H7 (cell line): ENCODE measurements around the gene KCNQ4. TPM values are rescaled to one million over a fixed set of nuclear protein-coding genes. Genes with fewer than 3 reads are reported as not detected.

Experiments used
- DNase-seq: peaks from one replicate; pipeline ENCODE4 v3.0.0; 2012
- H3K27me3 ChIP-seq: 2 replicates; pipeline ENCODE4 v1.6.0; 2011; ENCODE audit warnings: mild to moderate bottlenecking, low read length; ENCODE audit not compliant: control insufficient read depth, insufficient read depth
- H3K36me3 ChIP-seq: replicated peaks from 2 replicates; pipeline ENCODE4 v1.5.1; 2011; ENCODE audit warnings: low read length; ENCODE audit not compliant: control insufficient read depth, insufficient read depth
- H3K4me3 ChIP-seq: 2 replicates; pipeline ENCODE4 v1.5.1; 2011; ENCODE audit warnings: low read depth, mild to moderate bottlenecking, control low read depth, low read length, moderate library complexity; ENCODE audit not compliant: insufficient read depth
- total RNA-seq: library from RNA; depleted of rRNA; stranded (reverse); fragments of >200 nt; shearing (Covaris generic); gene quantifications from 2 replicates; pipeline ENCODE4 v1.2.3, GENCODE V29; 2014; rRNA removed

Gene KCNQ4
- total RNA-seq, result 1.5 and 2.7 TPM in 2 replicates

DNA sequence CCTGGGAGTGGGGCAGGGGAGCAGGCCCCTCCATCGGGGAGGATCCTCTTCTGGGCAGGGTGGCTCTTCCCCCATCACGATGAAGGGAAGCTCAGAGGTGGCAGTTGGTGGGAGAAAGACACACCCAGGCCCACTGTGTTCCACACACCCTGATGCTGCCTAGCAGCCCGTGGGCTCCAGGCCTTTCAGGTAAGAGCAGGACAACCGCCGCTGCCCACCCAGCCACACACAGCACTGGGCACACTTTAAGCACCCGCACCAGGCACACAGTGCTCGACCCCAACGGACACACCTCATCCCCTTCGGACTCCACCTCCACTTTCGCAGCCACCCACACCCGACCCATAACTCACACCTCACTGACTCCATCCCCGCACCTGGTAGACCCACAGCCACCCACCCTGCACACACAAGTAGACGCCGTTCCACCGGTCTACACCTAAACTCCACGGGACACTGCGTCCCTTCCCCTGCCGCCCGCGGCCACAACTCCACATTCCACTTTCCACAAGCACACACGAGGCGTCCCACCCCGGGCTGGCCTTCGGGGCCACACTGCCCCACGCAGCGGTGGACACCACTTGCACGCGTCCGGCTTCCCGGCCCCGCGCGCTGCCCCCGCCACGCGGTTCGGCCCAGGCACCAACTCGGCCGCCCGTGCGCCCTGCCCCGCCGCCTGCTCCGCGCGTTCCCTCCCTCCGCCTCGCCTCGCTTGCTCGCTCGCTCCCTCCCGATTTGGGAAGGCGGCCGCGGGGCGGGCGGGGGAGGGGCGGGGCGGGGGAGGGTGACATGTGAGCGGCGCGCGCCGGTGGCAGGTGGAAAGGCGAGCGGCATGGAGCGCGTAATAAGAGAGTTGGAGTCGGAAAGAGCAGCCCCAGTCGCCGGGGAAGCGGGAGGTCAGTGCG is at the start of gene KCNQ4:
TSS of gene KCNQ4 (plus strand) at position 787 of the 905 bp plus-strand sequence. CDS start 307 bp downstream, outside the sequence.
- Histone ChIP-seq H3K36me3 (no peaks in the 10 kb centered on the region), H3K27me3 (peaks cover 51% of the 10 kb centered on the region), H3K4me3 (peak within 1 kb of the TSS; percentile 57)
- DNase-seq, result peak; percentile 95

DNA sequence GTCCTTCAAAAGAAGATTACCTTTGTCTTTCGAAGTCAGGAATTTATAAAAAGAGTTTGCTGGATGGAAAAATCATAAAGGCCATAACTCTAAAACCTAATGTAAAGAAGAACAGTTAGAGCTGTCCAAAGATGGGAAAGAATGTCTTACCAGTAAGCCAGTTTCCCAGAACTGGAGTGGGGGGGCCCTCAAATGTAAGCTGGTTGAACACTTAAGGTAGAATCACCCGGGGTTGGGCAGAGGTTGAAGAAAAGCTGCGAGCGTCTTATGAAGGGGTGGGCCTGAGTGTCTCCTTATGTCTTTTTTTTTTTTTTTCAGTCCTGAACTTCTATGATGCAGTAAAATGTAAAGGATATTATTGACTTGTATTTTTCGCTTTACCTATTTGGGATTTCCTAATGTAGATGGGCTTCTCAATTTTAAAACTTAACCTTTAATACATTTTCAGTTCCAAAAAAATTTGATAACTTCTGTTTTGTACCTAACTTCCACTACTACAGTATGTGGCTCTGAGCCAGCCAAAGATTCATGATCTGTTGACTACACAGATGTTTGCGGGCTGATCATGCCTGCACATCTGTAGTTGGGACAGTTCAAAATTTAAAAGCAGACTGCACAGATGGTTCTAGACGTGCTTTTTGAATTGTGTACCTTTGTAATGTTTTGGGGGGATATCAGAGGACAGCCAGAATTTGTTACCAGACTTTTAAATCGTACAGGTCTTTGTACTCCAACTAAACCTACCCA is 48.5 kb upstream of the KCNQ4 start:
- DNase-seq, result no peak
- no peaks in the 10 kb centered on the region for H3K27me3 ChIP-seq
- no peak overlapping the region for H3K4me3 ChIP-seq
- H3K36me3 ChIP-seq, result peaks cover 4% of the 10 kb centered on the region

DNA sequence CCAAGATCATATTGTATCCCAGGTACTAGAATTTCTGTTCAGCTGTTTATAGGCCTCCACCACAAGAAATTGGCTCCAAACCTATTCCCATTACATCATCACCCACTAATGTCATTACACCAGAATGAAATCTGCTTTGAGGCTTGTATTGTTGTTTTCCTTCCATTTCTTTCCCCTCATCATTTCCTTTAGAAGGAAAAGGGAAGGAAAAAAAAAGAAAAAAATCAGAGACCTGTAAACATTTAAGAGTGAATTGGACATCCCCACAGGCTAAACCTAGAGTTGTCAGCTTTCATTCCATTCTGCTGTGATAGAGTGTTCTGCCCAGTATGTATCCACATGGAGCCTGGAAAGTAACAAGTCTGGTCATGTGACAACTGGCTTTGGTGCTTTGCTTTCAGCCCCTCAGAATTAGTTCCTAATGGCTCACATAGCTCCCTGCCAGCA is 47.5 kb upstream of the KCNQ4 start:
- no peaks in the 10 kb centered on the region for H3K27me3 ChIP-seq
- H3K36me3 ChIP-seq, result peaks cover 5% of the 10 kb centered on the region
- DNase-seq, result peak; percentile 37
- no peak overlapping the region for H3K4me3 ChIP-seq

DNA sequence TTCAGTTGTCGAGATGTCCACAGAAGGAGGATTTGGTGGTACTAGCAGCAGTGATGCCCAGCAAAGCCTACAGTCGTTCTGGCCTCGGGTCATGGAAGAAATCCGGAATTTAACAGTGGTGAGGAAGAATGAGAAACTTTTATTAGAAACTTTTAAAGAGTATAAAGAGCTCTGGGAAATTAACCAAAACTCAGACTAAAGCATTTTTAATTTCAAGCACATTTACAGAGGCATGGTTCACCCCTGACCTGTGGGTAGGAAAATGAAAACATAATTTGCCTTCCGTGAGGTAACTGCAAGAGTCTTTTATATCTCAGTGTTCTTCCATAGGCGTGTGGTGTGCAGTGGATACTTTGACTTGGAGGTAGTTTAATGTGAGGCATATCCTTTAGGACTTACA is 44.8 kb upstream of the KCNQ4 start:
- H3K36me3 ChIP-seq, result peaks cover 6% of the 10 kb centered on the region
- H3K4me3 ChIP-seq, result no peak overlapping the region
- no peaks in the 10 kb centered on the region for H3K27me3 ChIP-seq
- no peak for DNase-seq

GRCh38 chr1:40739455-40740008 is 44.1 kb upstream of the KCNQ4 start:
- no peaks in the 10 kb centered on the region for H3K27me3 ChIP-seq
- DNase-seq, result no peak
- H3K4me3 ChIP-seq, result no peak overlapping the region
- peaks cover 6% of the 10 kb centered on the region for H3K36me3 ChIP-seq

DNA sequence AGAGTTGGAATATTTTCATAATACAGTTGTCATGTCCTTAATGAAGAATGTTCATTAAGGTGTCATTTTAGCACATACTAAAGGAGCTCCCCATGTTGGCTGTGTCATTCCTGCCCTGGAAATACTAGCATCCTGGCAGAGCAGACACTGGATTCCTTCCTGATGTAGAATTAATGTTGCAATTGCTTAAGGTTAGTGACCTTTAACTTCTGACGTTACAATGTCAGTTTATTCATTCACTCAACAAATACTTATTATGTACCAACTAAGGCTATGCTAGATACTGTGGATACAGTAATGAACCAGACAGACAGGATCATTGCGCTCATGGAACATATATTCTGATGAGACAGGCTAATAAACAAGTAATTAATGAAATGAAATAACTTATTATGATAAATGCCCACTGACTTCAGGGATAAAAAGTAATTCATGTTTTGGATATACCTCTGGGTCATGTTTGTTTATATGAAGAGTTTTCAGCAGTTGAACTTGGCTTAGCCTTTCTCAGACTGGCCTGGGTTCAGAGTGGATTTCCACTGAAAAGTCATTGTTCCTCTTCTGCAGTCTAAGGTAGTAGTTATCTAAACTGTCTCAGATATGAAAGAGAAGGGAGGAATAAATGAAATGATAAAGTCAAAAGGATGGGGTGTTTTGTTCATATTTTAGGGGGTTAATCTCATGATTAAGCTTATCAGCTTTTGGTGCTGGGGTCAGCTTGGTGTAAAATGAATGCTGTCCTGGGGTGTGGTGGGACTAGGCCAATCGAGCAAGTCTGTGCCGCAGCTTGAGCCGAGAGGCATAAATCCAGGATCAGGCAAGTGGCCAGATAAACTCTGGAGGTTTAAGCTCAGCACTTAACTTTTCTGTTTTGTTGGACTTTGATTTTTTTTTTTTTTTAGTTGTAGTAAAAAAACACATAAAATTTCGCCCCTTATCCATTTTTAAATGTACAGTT is 43.3 kb upstream of the KCNQ4 start:
- no peak overlapping the region for H3K4me3 ChIP-seq
- H3K36me3 ChIP-seq, result peaks cover 6% of the 10 kb centered on the region
- DNase-seq, result no peak
- no peaks in the 10 kb centered on the region for H3K27me3 ChIP-seq

- Histone ChIP-seq H3K27me3 (no peaks in the 10 kb centered on the region), H3K36me3 (peaks cover 6% of the 10 kb centered on the region)
- DNase-seq, result no peak
Observed at GRCh38 chr1:40740997-40741736, 42.4 kb upstream of the KCNQ4 start.

DNA sequence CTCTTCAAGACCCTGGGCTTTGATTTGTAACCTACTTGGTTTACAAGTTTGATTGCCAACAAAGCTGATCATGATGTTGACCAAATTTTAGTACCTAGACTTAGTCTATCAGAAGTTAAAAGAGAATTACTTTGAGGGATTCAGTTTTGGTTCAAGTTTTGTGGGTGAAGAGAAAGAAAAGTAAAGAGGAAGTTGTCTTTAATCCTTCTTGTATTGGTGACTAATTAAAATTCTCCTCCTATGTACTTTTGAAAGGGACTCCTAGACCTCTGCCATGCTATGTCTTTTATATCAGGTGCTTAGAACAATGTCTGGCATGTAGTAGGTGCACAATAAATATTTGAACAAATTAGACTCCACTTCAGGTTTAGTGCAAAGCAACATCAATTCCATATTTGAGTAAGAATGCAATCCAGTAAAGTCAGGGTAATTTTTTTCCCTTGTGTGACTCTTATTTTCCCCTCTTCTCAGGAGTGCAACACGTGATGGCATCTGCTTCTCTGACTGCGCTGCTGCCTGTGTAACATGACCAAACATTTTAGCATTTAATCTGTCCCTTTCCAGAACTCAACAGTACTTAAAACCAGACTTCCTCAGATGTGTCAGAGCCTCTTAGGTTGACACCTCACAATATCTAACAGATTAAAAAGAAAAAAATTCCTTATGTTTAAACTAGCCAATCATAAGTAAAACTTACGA is 41.1 kb upstream of the KCNQ4 start:
- Histone ChIP-seq H3K4me3 (no peak overlapping the region), H3K36me3 (peaks cover 8% of the 10 kb centered on the region), H3K27me3 (no peaks in the 10 kb centered on the region)
- DNase-seq, result no peak

More at GRCh38 chr1:40740997-40741736, 42.4 kb upstream of the KCNQ4 start:
- no peak overlapping the region for H3K4me3 ChIP-seq

- no peak overlapping the region for H3K4me3 ChIP-seq
- peaks cover 12% of the 10 kb centered on the region for H3K36me3 ChIP-seq
- no peaks in the 10 kb centered on the region for H3K27me3 ChIP-seq
- no peak for DNase-seq
Observed at GRCh38 chr1:40743452-40743851, 40.1 kb upstream of the KCNQ4 start.

DNA sequence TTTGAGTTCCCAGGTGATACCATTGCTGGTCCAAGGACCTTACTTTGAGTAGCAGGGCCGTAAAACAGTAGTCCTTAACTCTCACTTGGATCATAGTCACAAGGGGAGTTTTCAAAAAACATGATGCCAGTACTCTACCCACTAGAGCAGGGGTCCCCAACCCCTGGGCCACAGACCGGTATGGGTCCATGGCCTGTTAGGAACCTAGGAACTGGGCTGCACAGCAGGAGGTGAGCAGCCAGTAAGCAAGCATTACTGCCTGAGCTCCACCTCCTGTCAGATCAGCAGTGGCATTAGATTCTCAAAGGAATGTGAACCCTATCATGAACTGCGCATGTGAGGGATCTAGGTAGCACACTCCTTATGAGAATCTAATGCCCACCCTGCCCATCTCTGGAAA is 39.7 kb upstream of the KCNQ4 start:
- DNase-seq, result no peak
- H3K27me3 ChIP-seq, result no peaks in the 10 kb centered on the region
- H3K4me3 ChIP-seq, result no peak overlapping the region
- peaks cover 13% of the 10 kb centered on the region for H3K36me3 ChIP-seq

- H3K27me3 ChIP-seq, result no peaks in the 10 kb centered on the region
- DNase-seq, result no peak
- H3K36me3 ChIP-seq, result peaks cover 9% of the 10 kb centered on the region
- H3K4me3 ChIP-seq, result no peak overlapping the region
Observed at GRCh38 chr1:40745176-40745575, 38.4 kb upstream of the KCNQ4 start.

DNA sequence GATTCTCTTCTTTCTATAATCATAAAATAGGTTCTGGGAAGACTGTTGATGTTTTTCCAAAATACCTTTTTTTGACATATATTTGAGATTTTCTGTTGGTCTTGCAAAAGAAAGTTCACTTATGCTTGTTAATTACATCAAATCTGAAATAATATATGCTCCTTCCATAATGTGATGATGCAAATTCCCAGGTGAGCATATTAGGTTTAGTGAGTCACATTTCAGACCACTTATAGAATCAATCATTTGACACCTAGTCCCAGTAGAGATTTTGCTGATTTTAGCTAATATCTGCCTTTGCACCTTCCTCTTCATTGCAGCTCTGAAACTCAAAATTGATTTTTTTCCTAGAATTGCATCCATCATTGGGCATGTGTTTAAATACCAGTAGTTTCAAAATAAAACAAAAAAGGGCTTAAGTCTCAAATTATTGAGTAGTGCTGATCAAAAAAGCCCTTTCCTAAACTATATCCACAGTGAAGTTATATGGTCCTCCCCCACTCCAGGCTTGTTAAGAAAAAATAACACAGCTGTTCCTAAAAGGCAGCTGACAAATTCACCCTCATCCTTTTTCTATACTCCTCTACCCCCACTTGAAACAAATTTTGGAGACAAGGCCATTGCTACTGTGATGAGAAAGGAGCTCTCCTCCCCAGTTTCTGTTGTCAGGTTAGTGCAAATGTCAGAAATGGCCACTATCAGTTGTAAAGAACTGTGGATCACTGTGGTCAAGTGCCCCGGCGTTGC is 37.1 kb upstream of the KCNQ4 start:
- peaks cover 9% of the 10 kb centered on the region for H3K36me3 ChIP-seq
- no peak for DNase-seq

More for the DNA sequence above, 37.1 kb upstream of the KCNQ4 start:
- Histone ChIP-seq H3K4me3 (no peak overlapping the region), H3K27me3 (no peaks in the 10 kb centered on the region)
